Progenitor cell of endocrine pancreas (in vitro differentiated cells): ENCODE results near the gene SMARCA4. TPM values are rescaled to one million over a fixed set of nuclear protein-coding genes. Genes with fewer than 3 reads are reported as not detected.

Experiments
- DNase-seq: peaks from one replicate; pipeline ENCODE4 v3.0.0; 2021; ENCODE audit warnings: low spot score; ENCODE audit not compliant: unreplicated experiment
- H3K27ac Mint-ChIP-seq: 2 replicates; pipeline ENCODE4 v1.8.0; 2021; ENCODE audit warnings: mild to moderate bottlenecking, moderate library complexity, mixed read lengths
- H3K27me3 Mint-ChIP-seq: 2 replicates; pipeline ENCODE4 v1.8.0; 2021; ENCODE audit warnings: mixed read lengths
- H3K36me3 Mint-ChIP-seq: 2 replicates; pipeline ENCODE4 v1.8.0; 2022; ENCODE audit warnings: mixed read lengths; ENCODE audit not compliant: insufficient read depth
- H3K4me1 Mint-ChIP-seq: 2 replicates; pipeline ENCODE4 v1.8.0; 2021; ENCODE audit warnings: low read depth, mixed read lengths
- H3K4me3 Mint-ChIP-seq: 2 replicates; pipeline ENCODE4 v1.8.0; 2021; ENCODE audit warnings: low read depth, mild to moderate bottlenecking, moderate library complexity, mixed read lengths
- H3K9me3 Mint-ChIP-seq: 2 replicates; pipeline ENCODE4 v1.8.0; 2021; ENCODE audit warnings: low read depth, mixed read lengths
- CTCF ChIP-seq: fragments of 200-600 bp; sonication (generic); IDR thresholded peaks from one replicate; pipeline ENCODE4 v1.5.0; 2021; ENCODE audit warnings: antibody characterized with exemption, mild to moderate bottlenecking; ENCODE audit not compliant: unreplicated experiment
- total RNA-seq: library from RNA; stranded (reverse); gene quantifications from 2 replicates; pipeline ENCODE4 v1.2.1, GENCODE V29; 2021

The SMARCA4 gene
- total RNA-seq, 1 donor from 2014 or later: 334 TPM

GRCh38 chr19:11018179-11018578 is 57.3 kb downstream of the SMARCA4 start:
- Mint-ChIP-seq H3K9me3 (no peaks in the 10 kb centered on the region), H3K27me3 (no peaks in the 10 kb centered on the region), H3K4me3 (no peak overlapping the region), H3K27ac (peak overlapping the region; percentile 76), H3K4me1 (no peaks in the 10 kb centered on the region), H3K36me3 (peaks cover 27% of the 10 kb centered on the region)
- DNase-seq: no peak
- TF ChIP-seq CTCF: no peak

GRCh38 chr19:11018763-11019162 is 57.9 kb downstream of the SMARCA4 start:
- H3K27ac Mint-ChIP-seq: peak overlapping the region; percentile 76
- H3K27me3 Mint-ChIP-seq: no peaks in the 10 kb centered on the region
- no peak overlapping the region for H3K4me3 Mint-ChIP-seq
- H3K36me3 Mint-ChIP-seq: peaks cover 25% of the 10 kb centered on the region
- no peaks in the 10 kb centered on the region for H3K4me1 Mint-ChIP-seq
- H3K9me3 Mint-ChIP-seq: no peaks in the 10 kb centered on the region
- DNase-seq: no peak
- no peak for TF ChIP-seq CTCF

- H3K36me3 Mint-ChIP-seq: peaks cover 24% of the 10 kb centered on the region
- H3K4me1 Mint-ChIP-seq: no peaks in the 10 kb centered on the region
- no peaks in the 10 kb centered on the region for H3K27me3 Mint-ChIP-seq
- no peak for TF ChIP-seq CTCF
- no peak overlapping the region for H3K27ac Mint-ChIP-seq
- DNase-seq: no peak
- no peaks in the 10 kb centered on the region for H3K9me3 Mint-ChIP-seq
- no peak overlapping the region for H3K4me3 Mint-ChIP-seq
Observed at GRCh38 chr19:11019262-11019661, 58.4 kb downstream of the SMARCA4 start.

GRCh38 chr19:11019824-11020223 is 59.0 kb downstream of the SMARCA4 start:
- Mint-ChIP-seq H3K27me3 (no peaks in the 10 kb centered on the region), H3K36me3 (peaks cover 21% of the 10 kb centered on the region), H3K9me3 (no peaks in the 10 kb centered on the region), H3K4me3 (no peak overlapping the region), H3K4me1 (no peaks in the 10 kb centered on the region), H3K27ac (no peak overlapping the region)
- no peak for TF ChIP-seq CTCF
- DNase-seq: no peak

- H3K27ac Mint-ChIP-seq: no peak overlapping the region
- no peaks in the 10 kb centered on the region for H3K4me1 Mint-ChIP-seq
- no peaks in the 10 kb centered on the region for H3K27me3 Mint-ChIP-seq
- peaks cover 18% of the 10 kb centered on the region for H3K36me3 Mint-ChIP-seq
- H3K4me3 Mint-ChIP-seq: no peak overlapping the region
- DNase-seq: no peak
- TF ChIP-seq CTCF: no peak
- no peaks in the 10 kb centered on the region for H3K9me3 Mint-ChIP-seq
Observed at GRCh38 chr19:11020423-11020822, 59.6 kb downstream of the SMARCA4 start.
